NCI-H1105 (cell line): ENCODE measurements around the gene SLC39A7.

ENCODE experiments used
- DNase-seq: peaks from one replicate; lab custom pipeline; 2025; lab: John Stamatoyannopoulos, UW

Gene SLC39A7

GRCh38 chr6:33170176-33171015 lies 30.3 kb upstream of the SLC39A7 start:
- DNase-seq: no peak

DNA sequence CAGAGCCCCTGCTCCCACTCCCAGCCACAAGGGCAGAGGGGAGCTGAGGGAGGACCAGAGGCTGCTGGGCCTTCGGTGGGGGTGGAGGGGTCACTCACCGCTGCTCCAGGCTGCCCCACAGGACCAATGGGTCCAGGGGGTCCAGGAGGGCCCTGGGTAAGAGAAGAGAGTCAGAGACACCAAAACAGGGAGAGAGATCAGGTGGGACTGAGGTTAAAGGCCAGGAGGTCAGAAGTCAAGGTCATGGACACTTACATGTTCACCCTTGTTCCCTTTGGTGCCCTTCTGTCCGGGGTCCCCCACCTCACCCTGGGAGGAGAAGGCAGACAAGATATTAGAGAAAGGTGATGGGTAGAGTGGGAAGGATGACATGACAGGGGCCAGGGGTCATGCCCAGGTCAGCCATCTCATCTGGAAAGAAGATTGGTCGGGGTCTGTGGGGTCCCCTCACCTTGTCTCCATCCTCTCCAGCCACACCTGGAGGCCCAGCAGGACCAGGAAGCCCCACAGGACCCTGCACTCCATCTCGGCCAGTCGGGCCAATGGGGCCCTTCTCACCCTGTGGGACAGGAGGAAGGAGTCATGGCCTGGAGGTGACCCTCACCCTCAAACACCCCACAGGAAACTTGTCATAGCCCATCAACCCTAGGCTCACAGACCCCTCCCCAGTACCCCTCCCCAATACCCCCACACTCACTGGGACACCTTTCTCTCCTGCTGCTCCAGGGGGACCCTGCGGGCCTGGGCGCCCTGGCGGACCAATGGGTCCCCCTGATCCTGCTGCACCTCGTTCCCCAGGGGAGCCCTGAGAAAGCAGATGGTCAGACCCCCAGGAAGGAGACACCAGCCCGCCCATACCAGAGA lies 29.4 kb upstream of the SLC39A7 start:
- DNase-seq: no peak

GRCh38 chr6:33171880-33172687 lies 28.6 kb upstream of the SLC39A7 start:
- no peak for DNase-seq

DNA sequence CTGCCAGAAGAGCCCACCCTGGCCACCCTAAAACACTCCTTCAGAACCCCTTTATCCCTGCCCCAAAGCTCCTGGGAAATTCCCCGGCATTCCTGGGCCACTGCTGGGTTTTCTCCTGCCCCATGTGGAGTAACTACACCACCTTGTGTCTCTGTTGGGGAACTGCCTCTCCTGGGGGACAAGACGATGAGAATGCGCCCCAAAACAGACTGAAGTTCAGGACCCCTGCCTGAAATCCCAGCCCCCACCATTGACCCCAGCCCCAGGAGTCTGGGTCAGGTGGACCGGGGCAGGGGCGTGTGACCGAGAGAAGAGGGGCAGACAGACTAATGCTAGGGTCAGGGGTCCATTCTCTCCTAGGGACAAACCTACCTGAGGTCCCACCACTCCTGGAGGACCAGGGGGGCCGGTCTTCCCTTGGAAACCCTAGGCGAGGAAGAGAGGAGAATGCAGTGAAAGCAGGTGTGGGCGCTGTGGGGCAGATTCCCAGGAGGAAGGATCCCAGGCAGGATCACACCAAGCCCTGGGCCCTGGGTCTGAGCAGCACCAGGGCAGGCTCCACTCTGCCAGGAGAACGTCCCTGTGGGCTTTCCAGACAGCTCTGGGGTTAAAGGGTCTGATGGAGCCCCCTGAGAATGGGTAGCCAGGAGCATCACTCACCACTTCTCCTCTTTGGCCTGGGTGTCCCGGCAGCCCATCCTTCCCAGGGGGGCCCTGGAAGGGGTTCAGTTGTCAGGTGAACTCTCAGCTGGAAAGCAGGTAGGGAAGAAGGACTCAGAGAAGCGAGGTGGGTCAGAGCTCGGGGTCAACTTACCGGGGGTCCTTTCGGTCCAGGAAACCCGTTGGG lies 27.8 kb upstream of the SLC39A7 start:
- no peak for DNase-seq

DNA sequence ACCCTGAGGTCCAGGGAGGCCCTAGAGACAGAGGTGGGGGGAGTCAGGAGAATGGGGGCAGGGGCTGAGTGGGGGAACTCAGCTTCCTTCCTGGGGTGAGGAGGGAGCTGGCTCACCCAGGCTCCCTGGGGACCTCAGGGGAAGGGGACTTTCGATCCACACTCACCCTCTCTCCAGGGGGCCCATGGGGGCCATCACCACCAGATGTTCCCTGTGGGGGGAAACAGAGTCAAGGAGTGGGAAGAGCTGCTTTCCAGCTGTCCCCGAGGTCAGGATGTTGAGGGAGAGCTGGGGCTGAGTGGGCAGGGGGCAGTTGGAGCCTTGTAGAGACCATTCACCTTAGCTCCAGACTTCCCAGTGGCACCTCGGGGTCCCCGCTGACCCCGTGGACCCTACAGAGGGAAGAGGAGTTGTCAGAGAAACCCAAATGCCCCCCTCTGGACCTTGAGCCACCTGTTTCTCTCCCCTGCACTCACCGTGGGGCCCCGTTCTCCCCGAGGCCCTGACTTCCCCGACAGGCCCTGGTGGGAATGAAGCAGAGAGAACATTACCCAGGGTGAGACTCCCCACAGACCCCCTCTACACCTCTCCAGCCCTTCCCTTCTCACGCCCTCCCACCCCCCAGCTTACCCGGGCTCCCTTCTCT lies 27.0 kb upstream of the SLC39A7 start:
- DNase-seq: no peak

DNA sequence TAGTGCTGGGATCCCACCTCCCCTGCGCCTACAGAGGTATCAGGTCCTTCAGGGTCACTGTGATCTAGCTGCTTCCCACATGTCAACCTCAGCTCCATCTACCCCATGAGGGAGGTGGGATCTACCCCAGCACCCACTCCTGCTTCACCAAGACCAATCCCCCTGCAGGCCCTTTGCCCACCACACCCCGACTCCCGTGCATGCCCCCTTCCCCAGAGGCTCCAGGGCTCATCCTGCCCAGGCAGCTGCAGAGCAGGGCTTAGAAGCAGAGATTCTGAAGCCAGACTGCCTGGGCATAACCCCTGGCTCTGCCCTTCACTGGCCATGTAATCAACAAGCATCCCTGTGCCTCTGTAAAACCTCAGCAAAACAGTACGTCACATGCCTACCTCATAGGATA lies 25.9 kb upstream of the SLC39A7 start:
- no peak for DNase-seq

- no peak for DNase-seq
Measured at GRCh38 chr6:33175436-33176069, 25.1 kb upstream of the SLC39A7 start.

DNA sequence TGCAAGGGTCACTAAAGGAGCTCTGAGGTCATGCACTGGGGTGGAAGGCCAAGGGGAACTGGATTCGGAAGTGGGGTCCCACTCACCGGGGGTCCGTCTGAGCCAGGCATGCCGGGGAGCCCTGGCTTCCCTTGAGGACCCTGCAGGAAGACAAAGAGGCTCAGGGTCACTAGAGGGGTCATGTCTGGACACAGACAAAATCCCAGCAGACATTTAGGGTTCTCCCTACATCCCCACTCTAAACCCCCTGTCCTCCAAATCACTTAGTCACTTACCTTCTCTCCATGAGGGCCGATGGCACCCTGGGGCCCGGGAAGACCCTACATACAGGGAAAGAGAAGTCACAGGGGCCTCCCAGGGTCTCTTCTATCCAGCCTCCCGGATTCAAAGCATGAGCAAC lies 23.8 kb upstream of the SLC39A7 start:
- DNase-seq: no peak

GRCh38 chr6:33177552-33178446 lies 22.9 kb upstream of the SLC39A7 start:
- DNase-seq: no peak

DNA sequence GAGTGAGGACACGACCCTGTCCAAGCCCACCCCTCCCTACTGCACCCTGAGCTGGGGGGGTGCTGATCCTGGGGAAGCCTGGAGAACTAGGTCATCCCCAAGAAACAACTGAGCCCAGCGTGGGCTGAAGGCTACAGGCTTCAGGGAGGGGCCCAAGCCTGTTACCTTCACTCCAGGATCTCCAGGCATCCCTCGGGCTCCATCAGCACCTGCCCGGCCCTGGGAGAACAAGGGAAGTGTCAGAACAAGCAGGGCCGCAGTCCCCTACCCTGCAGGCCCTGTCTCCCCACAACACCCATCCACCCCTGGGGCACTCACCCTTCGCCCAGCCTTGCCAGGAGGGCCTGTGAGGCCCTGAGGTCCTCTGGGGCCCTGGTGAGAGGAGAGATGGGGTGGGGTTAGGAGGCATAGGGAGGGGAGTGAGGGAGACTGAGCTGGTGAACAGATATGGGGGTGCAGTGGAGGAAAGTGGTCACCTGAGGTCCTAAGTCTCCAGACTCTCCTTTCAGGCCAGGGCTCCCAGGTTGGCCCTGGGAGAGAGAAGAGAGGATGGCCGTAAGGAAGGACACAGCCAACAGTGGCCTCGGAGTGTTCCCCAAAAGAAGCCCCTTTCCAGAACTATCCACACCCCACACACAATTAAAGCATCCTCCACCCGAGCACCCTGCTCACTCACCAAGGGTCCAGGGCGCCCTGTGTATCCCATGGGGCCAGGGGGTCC lies 21.8 kb upstream of the SLC39A7 start:
- no peak for DNase-seq

- DNase-seq: no peak
Measured at GRCh38 chr6:33181141-33181540, 19.5 kb upstream of the SLC39A7 start.

DNA sequence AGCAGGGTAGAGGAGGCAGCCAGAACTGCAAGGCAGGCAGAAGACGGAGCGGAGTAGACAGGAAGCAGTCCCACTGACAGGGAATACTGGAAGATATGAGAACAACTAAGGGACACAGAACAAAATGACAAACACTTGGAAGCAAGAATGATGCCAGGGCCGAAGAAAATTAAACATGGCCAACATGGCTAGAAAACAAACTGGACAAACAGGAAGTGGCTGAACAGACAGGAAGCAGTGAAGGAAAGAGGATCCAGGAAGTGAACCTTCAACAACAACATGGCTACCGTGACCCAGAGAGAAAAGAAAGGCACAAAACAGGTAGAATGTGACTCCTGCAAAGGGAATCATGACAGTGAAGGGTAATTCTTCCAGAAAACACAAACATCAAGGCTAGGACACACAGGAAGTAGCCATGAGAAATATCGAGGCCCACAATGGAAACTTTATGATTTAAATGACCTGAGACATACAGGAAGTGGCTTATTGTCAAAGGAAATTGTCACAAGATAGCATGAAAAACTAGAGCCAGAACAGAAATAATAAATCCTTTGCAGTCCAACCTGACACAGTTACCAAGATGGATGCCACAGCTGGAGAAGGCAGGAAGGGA lies 17.5 kb upstream of the SLC39A7 start:
- DNase-seq: no peak

DNA sequence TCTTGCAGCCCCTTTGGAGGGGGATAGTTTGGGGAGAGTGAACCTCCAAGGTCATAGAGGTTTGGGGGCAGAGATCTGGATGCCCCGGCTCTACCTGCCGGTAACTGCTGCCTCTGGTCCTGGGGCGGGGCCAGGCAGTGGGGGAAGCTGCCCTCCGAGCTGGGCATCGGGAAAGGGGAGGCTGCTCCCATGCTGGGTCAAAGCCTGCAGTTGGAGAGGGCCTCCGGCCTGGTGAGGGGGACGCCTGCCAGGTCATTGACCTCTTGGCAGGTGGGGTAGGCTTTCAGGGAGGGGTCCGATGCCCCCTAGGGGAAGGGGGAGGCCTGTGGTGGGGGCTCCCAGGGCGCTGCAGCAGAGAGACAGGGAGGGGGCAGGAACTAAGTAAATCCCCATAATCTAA lies 15.5 kb upstream of the SLC39A7 start:
- DNase-seq: no peak

DNA sequence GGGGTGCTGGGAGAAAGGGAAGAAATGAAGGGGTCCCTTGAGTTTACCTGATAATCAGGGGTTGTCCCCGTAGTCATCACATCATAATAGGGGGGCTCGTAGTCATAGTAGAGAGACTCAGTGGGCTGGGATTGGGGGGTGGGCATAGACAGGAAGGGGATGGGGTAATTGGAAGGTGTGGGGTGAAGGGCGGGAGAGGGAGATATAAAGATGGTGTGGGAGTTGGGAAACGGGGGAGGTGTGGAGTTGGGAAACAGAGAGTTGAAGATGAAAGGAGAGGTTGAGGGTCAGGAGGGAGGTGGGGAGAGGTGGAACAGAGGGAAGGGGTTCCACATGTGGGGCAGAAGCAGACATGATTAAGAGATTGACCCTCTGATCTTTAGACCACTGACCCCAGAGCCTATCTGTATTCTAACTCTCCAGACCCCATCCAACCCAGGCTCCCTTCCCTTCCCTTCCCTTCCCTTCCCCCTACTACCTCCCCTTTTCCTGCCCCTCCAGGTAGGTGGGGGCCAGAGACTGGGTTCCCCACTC lies 14.9 kb upstream of the SLC39A7 start:
- DNase-seq: no peak

DNA sequence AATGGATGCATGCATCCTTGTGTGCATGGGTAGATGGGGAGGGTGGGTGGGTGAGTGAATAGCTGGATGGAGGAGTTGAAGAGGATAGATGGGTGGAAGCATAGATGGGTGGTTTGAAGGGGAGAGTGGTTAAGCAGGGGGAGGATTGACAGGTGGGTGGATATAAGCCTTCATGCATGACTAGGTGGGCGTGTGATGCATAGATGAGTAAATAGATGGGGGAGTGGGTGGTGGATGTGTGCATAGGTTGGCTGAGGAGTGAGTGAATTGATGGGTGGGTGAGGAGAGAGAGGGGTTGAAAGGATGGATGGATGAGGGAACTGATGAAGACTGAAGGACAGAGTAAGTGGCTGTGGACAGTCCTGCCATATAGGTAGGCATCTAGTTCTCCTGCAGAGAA lies 12.9 kb upstream of the SLC39A7 start:
- DNase-seq: no peak

DNA sequence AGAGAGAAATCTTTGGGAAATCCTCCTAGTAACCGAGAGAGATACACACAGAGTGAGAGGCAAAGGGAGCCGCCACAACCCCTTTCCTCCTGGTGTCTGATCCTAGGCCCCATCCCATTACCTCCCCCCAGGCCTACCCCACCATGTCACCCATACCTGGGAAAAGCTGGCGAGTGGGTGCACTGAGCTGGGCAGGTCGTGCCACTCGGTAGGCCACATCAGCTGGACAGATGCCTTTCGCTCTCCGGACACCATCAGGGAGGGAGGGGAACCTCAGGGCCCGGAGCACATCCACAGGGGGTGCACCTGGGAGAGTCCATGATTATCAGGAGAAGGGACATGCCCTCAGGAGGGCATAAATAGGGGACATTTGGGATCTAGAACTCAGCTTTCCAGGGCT lies 11.5 kb upstream of the SLC39A7 start:
- no peak for DNase-seq

GRCh38 chr6:33189625-33190448 lies 10.8 kb upstream of the SLC39A7 start:
- no peak for DNase-seq
